ENCODE measurements around the gene ALDH1A3. TPM values are rescaled to one million over a fixed set of nuclear protein-coding genes. Genes with fewer than 3 reads are reported as not detected.

ALDH1A3 gene
- polyA plus RNA-seq, 4 donors: 3.8 to 37.3 (median 11.4) TPM

DNA sequence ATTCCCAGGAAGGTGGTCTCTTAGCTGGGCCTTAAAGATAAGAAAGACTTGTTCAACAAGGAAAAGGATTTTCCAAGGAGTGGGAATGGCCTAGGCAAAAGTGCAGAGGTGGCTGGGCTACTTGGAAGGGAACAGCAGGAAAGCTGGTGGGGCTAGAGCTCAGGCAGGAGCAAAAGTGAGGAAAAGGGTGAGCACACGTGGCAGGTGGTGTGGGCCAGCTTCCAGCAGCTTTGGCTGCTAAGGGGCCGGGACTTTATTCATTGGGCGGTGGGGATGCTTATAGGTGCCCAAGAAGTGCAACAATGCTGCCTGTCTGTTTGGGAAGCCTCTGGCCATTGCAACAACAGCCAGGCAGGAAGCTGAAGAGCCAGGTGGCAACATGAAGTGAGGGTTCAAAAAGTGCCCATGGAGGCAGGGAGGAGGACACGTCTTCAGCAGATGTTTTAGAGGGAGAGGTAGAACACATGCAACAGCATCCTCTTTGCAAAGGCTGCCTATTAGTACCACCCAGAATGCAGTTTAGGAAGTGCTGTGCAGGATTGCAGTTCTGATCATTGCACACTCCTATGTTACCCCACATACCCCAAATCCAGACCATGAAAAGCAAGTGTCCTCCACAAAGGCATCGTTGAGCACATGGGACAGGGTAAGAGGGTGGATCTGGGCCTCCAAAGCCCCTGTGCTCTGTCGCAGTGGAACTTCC, 13.8 kb downstream of the ALDH1A3 start:
- H3K4me3 ChIP-seq (ENCODE audit: low read depth in 1 of 3, low read length in 3 of 3): no peak overlapping the region
- no peaks in the 10 kb centered on the region for H3K4me1 ChIP-seq (ENCODE audit: control insufficient read depth in 3 of 3, insufficient read depth in 2 of 3, low read depth in 1 of 3, low read length in 2 of 3)
- no peaks in the 10 kb centered on the region for H3K9me3 ChIP-seq (ENCODE audit: control insufficient read depth in 2 of 2, insufficient read depth in 1 of 2, low read depth in 1 of 2, low read length in 1 of 2)
- FAIRE-seq (no peak), DNase-seq (no peak)
- WGBS, 3 donors: 67 to 85% (median 72%) methylated on average over 6 of the region's 6 CpGs
- peaks cover 0 to 26% (median 4%) of the 10 kb centered on the region in 3 donors for H3K27me3 ChIP-seq (ENCODE audit: control insufficient read depth in 3 of 3, insufficient read depth in 3 of 3, low read length in 3 of 3)
- peaks cover 0 to 12% (median 0%) of the 10 kb centered on the region in 3 donors for H3K36me3 ChIP-seq (ENCODE audit: control insufficient read depth in 3 of 3, insufficient read depth in 2 of 3, low read depth in 1 of 3, low read length in 3 of 3)
- no peak overlapping the region for H3K27ac ChIP-seq (ENCODE audit: low read depth in 1 of 3, low read length in 2 of 3)

DNA sequence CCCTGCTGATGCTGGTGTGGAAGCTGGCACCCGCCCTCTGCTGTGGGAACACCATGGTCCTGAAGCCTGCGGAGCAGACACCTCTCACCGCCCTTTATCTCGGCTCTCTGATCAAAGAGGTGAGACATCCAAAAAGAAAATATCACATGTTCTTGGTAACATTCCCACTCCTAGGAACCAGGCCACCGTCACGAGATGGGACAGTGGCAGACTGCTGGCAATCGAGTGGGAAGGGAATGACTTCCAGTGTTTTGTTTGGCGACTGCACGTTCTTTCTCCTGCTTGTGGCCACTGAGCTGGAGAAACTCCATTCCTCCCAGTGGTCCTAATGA, 14.3 kb downstream of the ALDH1A3 start:
- 78 to 81% (median 79%) methylated on average over 9 of the region's 9 CpGs for WGBS, 3 donors
- no peak for FAIRE-seq
- H3K36me3 ChIP-seq (ENCODE audit: control insufficient read depth in 3 of 3, insufficient read depth in 2 of 3, low read depth in 1 of 3, low read length in 3 of 3): peaks cover 0 to 12% (median 0%) of the 10 kb centered on the region in 3 donors

DNA sequence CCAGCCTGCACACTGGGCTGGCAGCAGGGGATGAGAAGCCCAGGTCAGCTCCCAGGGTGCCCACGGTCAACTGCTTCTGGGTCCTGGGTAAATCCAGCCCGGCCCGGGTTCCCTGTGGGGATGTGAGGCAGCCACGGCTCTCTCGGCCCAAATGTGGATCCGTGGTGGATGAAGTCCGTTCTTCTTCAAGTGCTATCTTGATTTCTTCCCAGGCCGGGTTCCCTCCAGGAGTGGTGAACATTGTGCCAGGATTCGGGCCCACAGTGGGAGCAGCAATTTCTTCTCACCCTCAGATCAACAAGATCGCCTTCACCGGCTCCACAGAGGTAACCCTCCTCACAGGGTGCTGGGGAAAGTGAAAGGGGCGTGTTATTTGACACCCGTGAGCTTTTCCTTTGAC, 16.1 kb downstream of the ALDH1A3 start:
- Histone ChIP-seq H3K4me3 (ENCODE audit: low read depth in 1 of 3, low read length in 3 of 3) (no peak overlapping the region), H3K27me3 (ENCODE audit: control insufficient read depth in 3 of 3, insufficient read depth in 3 of 3, low read length in 3 of 3) (peaks cover 0 to 14% (median 2%) of the 10 kb centered on the region in 3 donors), H3K27ac (ENCODE audit: low read depth in 1 of 3, low read length in 2 of 3) (no peak overlapping the region), H3K4me1 (ENCODE audit: control insufficient read depth in 3 of 3, insufficient read depth in 2 of 3, low read depth in 1 of 3, low read length in 2 of 3) (no peaks in the 10 kb centered on the region), H3K36me3 (ENCODE audit: control insufficient read depth in 3 of 3, insufficient read depth in 2 of 3, low read depth in 1 of 3, low read length in 3 of 3) (peaks cover 0 to 12% (median 0%) of the 10 kb centered on the region in 3 donors), H3K9me3 (ENCODE audit: control insufficient read depth in 2 of 2, insufficient read depth in 1 of 2, low read depth in 1 of 2, low read length in 1 of 2) (no peaks in the 10 kb centered on the region)
- 86 to 89% (median 87%) methylated on average over 13 of the region's 13 CpGs for WGBS, 3 donors
- no peak for FAIRE-seq
- DNase-seq: no peak

More for the DNA sequence above, 14.3 kb downstream of the ALDH1A3 start:
- Histone ChIP-seq H3K4me3 (ENCODE audit: low read depth in 1 of 3, low read length in 3 of 3) (no peak overlapping the region), H3K4me1 (ENCODE audit: control insufficient read depth in 3 of 3, insufficient read depth in 2 of 3, low read depth in 1 of 3, low read length in 2 of 3) (no peaks in the 10 kb centered on the region), H3K9me3 (ENCODE audit: control insufficient read depth in 2 of 2, insufficient read depth in 1 of 2, low read depth in 1 of 2, low read length in 1 of 2) (no peaks in the 10 kb centered on the region), H3K27ac (ENCODE audit: low read depth in 1 of 3, low read length in 2 of 3) (no peak overlapping the region), H3K27me3 (ENCODE audit: control insufficient read depth in 3 of 3, insufficient read depth in 3 of 3, low read length in 3 of 3) (peaks cover 0 to 22% (median 2%) of the 10 kb centered on the region in 3 donors)
- no peak for DNase-seq

DNA sequence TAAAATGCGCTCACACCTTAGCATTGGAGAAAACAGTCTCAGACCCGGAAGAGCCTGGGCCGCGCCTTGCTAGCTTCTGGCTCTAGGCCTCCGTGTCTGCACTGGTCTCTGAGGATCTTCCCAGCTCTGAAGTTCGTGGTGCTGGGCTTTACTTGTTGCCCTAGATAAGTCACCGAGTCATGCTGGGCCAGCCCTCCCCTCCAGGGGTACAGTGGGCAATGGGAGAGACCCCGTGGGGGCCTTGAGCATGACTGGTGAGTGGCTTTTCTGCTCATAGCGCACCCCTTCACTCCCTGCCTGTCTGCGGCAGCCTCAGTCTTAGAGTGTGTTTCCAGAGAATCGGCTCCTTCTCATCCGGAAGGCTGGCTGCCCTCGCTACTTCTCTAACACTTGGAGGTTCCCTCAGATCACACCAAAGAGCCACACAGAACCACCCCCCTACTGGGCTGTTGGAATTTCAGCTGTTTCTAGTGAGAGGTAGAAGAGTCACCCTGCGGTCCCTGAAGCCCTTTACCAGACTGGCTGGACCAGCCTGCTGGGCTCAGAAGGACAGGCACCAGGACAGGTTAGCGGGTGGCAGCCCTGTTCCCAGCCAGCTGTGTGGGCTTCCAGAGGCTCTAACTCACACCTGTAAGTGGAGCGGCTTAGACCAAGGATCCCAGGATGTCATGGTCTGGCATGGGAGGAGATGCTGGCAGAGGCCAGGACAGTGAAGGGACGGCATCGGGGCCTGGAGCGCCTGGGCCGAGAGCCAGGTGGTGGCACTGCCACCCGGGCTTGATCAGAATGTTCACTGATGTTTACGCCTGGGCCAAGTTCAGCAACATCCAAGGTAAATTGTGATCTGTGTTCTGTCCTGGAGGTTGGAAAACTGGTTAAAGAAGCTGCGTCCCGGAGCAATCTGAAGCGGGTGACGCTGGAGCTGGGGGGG, 17.9 kb downstream of the ALDH1A3 start:
- no peak overlapping the region for H3K27ac ChIP-seq (ENCODE audit: low read depth in 1 of 3, low read length in 2 of 3)
- FAIRE-seq: no peak

DNA sequence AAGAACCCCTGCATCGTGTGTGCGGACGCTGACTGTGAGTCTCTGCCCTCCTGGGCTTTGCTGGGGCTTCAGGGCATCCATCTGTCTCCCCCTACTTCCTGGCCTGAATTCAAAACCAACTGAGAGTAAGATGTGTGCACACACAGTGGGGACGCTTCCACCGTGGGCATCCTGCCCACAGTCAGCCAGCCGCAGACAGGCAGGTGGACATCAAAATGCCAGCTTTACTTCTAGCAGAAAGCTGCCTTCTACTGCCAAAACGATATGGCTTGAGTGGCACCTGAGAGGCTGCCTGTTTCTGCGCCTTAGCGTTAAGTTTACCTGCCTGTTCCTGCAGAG, 18.5 kb downstream of the ALDH1A3 start:
- Histone ChIP-seq H3K27me3 (ENCODE audit: control insufficient read depth in 3 of 3, insufficient read depth in 3 of 3, low read length in 3 of 3) (no peaks in the 10 kb centered on the region), H3K9me3 (ENCODE audit: control insufficient read depth in 2 of 2, insufficient read depth in 1 of 2, low read depth in 1 of 2, low read length in 1 of 2) (no peaks in the 10 kb centered on the region), H3K27ac (ENCODE audit: low read depth in 1 of 3, low read length in 2 of 3) (no peak overlapping the region), H3K4me1 (ENCODE audit: control insufficient read depth in 3 of 3, insufficient read depth in 2 of 3, low read depth in 1 of 3, low read length in 2 of 3) (peaks cover 0 to 2% (median 0%) of the 10 kb centered on the region in 3 donors), H3K36me3 (ENCODE audit: control insufficient read depth in 3 of 3, insufficient read depth in 2 of 3, low read depth in 1 of 3, low read length in 3 of 3) (peaks cover 0 to 12% (median 0%) of the 10 kb centered on the region in 3 donors), H3K4me3 (ENCODE audit: low read depth in 1 of 3, low read length in 3 of 3) (no peak overlapping the region)
- 86 to 90% (median 88%) methylated on average over 9 of the region's 9 CpGs for WGBS, 3 donors
- DNase-seq (no peak), FAIRE-seq (no peak)

More for the DNA sequence above, 17.9 kb downstream of the ALDH1A3 start:
- Histone ChIP-seq H3K27me3 (ENCODE audit: control insufficient read depth in 3 of 3, insufficient read depth in 3 of 3, low read length in 3 of 3) (no peaks in the 10 kb centered on the region), H3K36me3 (ENCODE audit: control insufficient read depth in 3 of 3, insufficient read depth in 2 of 3, low read depth in 1 of 3, low read length in 3 of 3) (peaks cover 0 to 12% (median 0%) of the 10 kb centered on the region in 3 donors), H3K4me3 (ENCODE audit: low read depth in 1 of 3, low read length in 3 of 3) (no peak overlapping the region), H3K9me3 (ENCODE audit: control insufficient read depth in 2 of 2, insufficient read depth in 1 of 2, low read depth in 1 of 2, low read length in 1 of 2) (no peaks in the 10 kb centered on the region), H3K4me1 (ENCODE audit: control insufficient read depth in 3 of 3, insufficient read depth in 2 of 3, low read depth in 1 of 3, low read length in 2 of 3) (no peaks in the 10 kb centered on the region)
- DNase-seq: peak in 1 of 2 donors; percentile 5
- WGBS, 3 donors: 81 to 88% (median 83%) methylated on average over 26 of the region's 26 CpGs

DNA sequence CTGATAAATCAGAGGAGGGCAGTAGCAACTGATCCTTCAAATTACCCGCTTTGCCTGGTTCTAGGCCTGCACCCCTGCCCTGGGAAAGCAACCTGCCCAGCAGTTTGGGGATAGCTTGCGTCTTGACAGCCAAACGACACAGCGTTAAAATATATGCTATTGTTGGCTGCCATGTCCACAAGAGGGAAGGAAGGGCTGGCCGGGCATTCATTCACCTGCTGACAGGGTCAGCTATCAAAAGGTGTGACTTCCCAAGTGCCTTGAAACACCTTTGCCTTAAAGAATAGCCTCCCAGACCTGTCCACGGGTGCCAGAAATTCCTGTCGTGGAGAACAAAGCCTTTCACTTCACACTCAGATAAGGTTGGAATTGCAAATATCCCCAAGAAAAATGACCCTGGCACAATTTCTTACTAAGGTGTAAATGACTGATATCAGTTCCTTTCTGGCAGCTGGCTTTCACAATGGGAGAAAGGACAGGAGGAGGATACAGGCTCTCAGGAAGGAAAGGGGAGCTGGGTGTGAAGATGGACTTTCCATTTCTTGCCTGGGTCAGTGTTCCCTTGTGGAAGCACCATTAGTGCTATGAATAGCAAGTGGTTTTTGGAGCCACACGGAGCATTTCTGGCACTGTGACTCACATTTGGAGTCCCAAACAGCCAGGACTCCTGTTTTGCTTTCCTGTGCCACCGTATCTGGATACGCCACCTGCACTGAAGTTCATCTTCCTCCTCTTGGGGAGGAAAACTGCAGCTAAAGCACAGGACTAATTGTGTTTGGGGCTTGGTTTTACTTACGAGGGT, 19.2 kb downstream of the ALDH1A3 start:
- Histone ChIP-seq H3K4me1 (ENCODE audit: control insufficient read depth in 3 of 3, insufficient read depth in 2 of 3, low read depth in 1 of 3, low read length in 2 of 3) (peaks cover 0 to 2% (median 0%) of the 10 kb centered on the region in 3 donors), H3K27ac (ENCODE audit: low read depth in 1 of 3, low read length in 2 of 3) (no peak overlapping the region), H3K36me3 (ENCODE audit: control insufficient read depth in 3 of 3, insufficient read depth in 2 of 3, low read depth in 1 of 3, low read length in 3 of 3) (peaks cover 0 to 10% (median 0%) of the 10 kb centered on the region in 3 donors), H3K4me3 (ENCODE audit: low read depth in 1 of 3, low read length in 3 of 3) (no peak overlapping the region), H3K27me3 (ENCODE audit: control insufficient read depth in 3 of 3, insufficient read depth in 3 of 3, low read length in 3 of 3) (no peaks in the 10 kb centered on the region), H3K9me3 (ENCODE audit: control insufficient read depth in 2 of 2, insufficient read depth in 1 of 2, low read depth in 1 of 2, low read length in 1 of 2) (no peaks in the 10 kb centered on the region)
- DNase-seq (no peak), FAIRE-seq (no peak)
- WGBS, 3 donors: 59 to 72% (median 63%) methylated on average over 11 of the region's 11 CpGs

DNA sequence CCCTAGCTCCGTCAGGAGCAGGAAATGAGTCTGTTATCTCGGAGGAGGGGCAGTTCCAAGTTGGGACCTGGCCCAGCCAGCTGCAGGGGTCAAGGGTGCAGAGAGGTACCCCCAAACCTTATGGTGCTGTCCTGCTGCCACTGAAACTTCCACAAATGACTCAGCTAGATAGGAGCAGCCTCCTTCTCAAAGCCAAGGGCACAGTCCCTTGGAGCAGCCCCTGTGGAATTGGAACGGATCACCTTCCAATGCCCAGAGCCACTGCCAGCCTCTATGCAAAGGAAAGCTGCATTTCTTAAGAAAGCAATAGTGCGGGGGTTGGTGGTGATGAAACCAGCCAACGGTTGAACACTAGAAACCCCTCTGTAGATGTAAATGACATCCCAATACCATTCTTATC, 20.0 kb downstream of the ALDH1A3 start:
- Histone ChIP-seq H3K9me3 (ENCODE audit: control insufficient read depth in 2 of 2, insufficient read depth in 1 of 2, low read depth in 1 of 2, low read length in 1 of 2) (no peaks in the 10 kb centered on the region), H3K4me1 (ENCODE audit: control insufficient read depth in 3 of 3, insufficient read depth in 2 of 3, low read depth in 1 of 3, low read length in 2 of 3) (peaks cover 0 to 2% (median 0%) of the 10 kb centered on the region in 3 donors), H3K27me3 (ENCODE audit: control insufficient read depth in 3 of 3, insufficient read depth in 3 of 3, low read length in 3 of 3) (no peaks in the 10 kb centered on the region), H3K4me3 (ENCODE audit: low read depth in 1 of 3, low read length in 3 of 3) (no peak overlapping the region), H3K36me3 (ENCODE audit: control insufficient read depth in 3 of 3, insufficient read depth in 2 of 3, low read depth in 1 of 3, low read length in 3 of 3) (peaks cover 0 to 10% (median 0%) of the 10 kb centered on the region in 3 donors), H3K27ac (ENCODE audit: low read depth in 1 of 3, low read length in 2 of 3) (no peak overlapping the region)
- WGBS, 3 donors: 44 to 66% (median 52%) methylated on average over 5 of the region's 5 CpGs
- DNase-seq (peak in 1 of 2 donors; percentile 5), FAIRE-seq (no peak)

Measured in small intestine (tissue), 7 donors.